ENCODE results near the gene HMGB4.

Gene HMGB4

DNA sequence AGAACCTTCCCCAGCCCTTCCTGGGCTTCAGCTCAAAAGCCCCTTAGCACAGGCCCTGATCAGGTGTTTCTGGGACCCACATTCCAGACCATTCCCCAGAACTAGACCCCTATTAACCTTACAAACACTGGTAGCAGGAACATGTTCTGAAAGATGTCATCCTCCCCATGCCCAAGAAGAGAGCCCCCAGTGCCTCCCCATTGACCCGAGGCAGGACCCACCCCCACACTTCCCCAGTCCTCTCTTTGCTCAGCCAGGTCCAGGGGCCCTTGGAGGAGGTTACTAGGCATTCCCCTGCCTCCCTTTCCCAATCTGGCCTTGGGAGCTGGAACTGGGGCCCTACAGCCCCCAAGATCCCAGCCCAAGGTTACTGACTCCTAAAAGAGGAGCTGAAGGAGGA, 38.9 kb upstream of the HMGB4 start:
- Histone ChIP-seq H3K79me2 (ENCODE audit: insufficient read depth, low read depth) (no peaks in the 10 kb centered on the region), H2AFZ (ENCODE audit: low read depth) (no peak overlapping the region), H3K4me2 (no peak overlapping the region), H4K20me1 (ENCODE audit: insufficient read depth) (no peaks in the 10 kb centered on the region), H3K27ac (no peak overlapping the region), H3K27me3 (ENCODE audit: insufficient read depth, low read depth) (no peaks in the 10 kb centered on the region; the same call in 1 of the 2 replicates), H3K4me1 (ENCODE audit: low read depth, poor library complexity, severe bottlenecking) (no peaks in the 10 kb centered on the region), H3K9ac (no peak overlapping the region), H3K36me3 (ENCODE audit: insufficient read depth) (no peaks in the 10 kb centered on the region), H3K4me3 (IDR thresholded peaks at IDR 0.05; ENCODE audit: insufficient read depth, low read depth, low read length) (no peak overlapping the region)
- TF ChIP-seq, protein P1, sequence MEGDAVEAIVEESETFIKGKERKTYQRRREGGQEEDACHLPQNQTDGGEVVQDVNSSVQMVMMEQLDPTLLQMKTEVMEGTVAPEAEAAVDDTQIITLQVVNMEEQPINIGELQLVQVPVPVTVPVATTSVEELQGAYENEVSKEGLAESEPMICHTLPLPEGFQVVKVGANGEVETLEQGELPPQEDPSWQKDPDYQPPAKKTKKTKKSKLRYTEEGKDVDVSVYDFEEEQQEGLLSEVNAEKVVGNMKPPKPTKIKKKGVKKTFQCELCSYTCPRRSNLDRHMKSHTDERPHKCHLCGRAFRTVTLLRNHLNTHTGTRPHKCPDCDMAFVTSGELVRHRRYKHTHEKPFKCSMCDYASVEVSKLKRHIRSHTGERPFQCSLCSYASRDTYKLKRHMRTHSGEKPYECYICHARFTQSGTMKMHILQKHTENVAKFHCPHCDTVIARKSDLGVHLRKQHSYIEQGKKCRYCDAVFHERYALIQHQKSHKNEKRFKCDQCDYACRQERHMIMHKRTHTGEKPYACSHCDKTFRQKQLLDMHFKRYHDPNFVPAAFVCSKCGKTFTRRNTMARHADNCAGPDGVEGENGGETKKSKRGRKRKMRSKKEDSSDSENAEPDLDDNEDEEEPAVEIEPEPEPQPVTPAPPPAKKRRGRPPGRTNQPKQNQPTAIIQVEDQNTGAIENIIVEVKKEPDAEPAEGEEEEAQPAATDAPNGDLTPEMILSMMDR (conservative IDR thresholded peaks at IDR 0.05; ENCODE audit: low read depth, low read length), result no peak

DNA sequence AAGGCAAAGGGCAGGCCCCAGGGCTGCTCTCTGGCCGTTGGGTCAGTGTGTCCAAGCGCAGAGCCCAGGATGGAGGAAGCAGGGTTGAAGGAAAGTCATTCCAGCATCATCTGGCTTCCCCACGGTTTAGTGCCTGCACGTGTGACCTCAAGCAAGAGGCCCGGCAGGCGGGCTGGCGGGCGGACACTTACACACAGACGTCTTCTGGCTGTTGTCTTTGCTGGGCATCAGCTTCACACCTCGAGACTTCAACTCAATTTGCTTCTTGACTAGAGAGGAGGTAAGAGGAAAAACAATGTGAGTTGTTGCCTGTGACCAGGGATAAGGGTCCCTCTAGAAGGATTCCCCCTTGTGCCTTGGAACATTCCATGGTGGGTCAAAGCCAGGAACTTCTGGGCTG, 38.4 kb upstream of the HMGB4 start:
- no peak overlapping the region for H3K4me2 ChIP-seq
- H3K79me2 ChIP-seq (ENCODE audit: insufficient read depth, low read depth), result no peaks in the 10 kb centered on the region
- H3K36me3 ChIP-seq (ENCODE audit: insufficient read depth), result no peaks in the 10 kb centered on the region
- H4K20me1 ChIP-seq (ENCODE audit: insufficient read depth), result no peaks in the 10 kb centered on the region
- no peak overlapping the region for H3K27ac ChIP-seq
- no peak overlapping the region for H3K9ac ChIP-seq
- no peak overlapping the region for H2AFZ ChIP-seq (ENCODE audit: low read depth)
- no peaks in the 10 kb centered on the region; the same call in 1 of the 2 replicates for H3K27me3 ChIP-seq (ENCODE audit: insufficient read depth, low read depth)
- no peak overlapping the region for H3K4me3 ChIP-seq (IDR thresholded peaks at IDR 0.05; ENCODE audit: insufficient read depth, low read depth, low read length)
- TF ChIP-seq, protein P1 (conservative IDR thresholded peaks at IDR 0.05; ENCODE audit: low read depth, low read length), result no peak
- no peaks in the 10 kb centered on the region for H3K4me1 ChIP-seq (ENCODE audit: low read depth, poor library complexity, severe bottlenecking)

DNA sequence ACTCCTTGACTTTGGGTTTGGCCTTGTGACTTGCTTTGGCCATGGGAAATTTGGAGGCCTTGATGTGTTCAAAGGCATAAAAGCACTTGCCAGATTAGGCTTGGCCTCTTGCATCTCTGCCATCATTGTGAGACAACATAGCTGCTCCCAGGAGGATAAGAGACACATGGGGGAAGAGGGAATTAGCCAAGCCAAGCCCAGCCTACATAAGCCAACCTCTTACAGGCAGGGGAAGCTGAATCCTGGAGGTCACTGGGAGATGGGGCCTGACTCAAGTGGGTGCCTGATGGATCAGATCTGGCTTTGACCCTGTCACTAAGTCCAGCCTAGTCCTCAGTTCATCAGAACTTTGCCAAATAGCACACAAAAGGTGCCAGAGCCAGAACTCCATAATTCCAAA, 37.6 kb upstream of the HMGB4 start:
- no peaks in the 10 kb centered on the region for H3K4me1 ChIP-seq (ENCODE audit: low read depth, poor library complexity, severe bottlenecking)
- no peak overlapping the region for H3K27ac ChIP-seq
- H3K79me2 ChIP-seq (ENCODE audit: insufficient read depth, low read depth), result no peaks in the 10 kb centered on the region
- H3K9ac ChIP-seq, result no peak overlapping the region
- H4K20me1 ChIP-seq (ENCODE audit: insufficient read depth), result no peaks in the 10 kb centered on the region
- no peak overlapping the region for H3K4me3 ChIP-seq (IDR thresholded peaks at IDR 0.05; ENCODE audit: insufficient read depth, low read depth, low read length)
- H2AFZ ChIP-seq (ENCODE audit: low read depth), result no peak overlapping the region
- TF ChIP-seq, protein P1 (conservative IDR thresholded peaks at IDR 0.05; ENCODE audit: low read depth, low read length), result no peak
- no peak overlapping the region for H3K4me2 ChIP-seq
- H3K36me3 ChIP-seq (ENCODE audit: insufficient read depth), result no peaks in the 10 kb centered on the region
- no peaks in the 10 kb centered on the region; the same call in 1 of the 2 replicates for H3K27me3 ChIP-seq (ENCODE audit: insufficient read depth, low read depth)

DNA sequence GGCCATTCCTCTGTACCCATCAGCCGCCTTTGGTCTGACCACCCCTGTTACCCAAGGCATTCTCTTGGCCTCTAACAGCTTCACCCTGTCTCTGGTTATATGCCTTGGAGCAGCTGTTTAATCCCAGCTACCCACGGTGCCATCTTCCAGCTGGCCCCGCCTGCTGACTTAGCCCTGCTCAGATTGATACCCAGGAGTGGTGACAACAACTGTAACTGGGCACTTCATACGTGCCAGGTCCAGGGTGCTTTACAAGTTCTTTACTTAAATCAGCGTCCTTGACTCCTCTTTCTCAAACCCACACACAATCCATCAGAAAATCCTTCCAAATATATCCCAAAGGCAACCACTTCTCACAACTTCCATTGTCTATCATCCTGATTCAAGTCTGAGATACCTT, 37.2 kb upstream of the HMGB4 start:
- TF ChIP-seq, protein P1 (conservative IDR thresholded peaks at IDR 0.05; ENCODE audit: low read depth, low read length), result no peak
- no peaks in the 10 kb centered on the region for H3K79me2 ChIP-seq (ENCODE audit: insufficient read depth, low read depth)

More for the DNA sequence above, 37.2 kb upstream of the HMGB4 start:
- H3K9ac ChIP-seq, result no peak overlapping the region
- H3K27me3 ChIP-seq (ENCODE audit: insufficient read depth, low read depth), result no peaks in the 10 kb centered on the region; the same call in 1 of the 2 replicates
- H4K20me1 ChIP-seq (ENCODE audit: insufficient read depth), result no peaks in the 10 kb centered on the region
- H3K27ac ChIP-seq, result no peak overlapping the region
- H2AFZ ChIP-seq (ENCODE audit: low read depth), result no peak overlapping the region
- H3K36me3 ChIP-seq (ENCODE audit: insufficient read depth), result no peaks in the 10 kb centered on the region
- H3K4me1 ChIP-seq (ENCODE audit: low read depth, poor library complexity, severe bottlenecking), result no peaks in the 10 kb centered on the region
- no peak overlapping the region for H3K4me2 ChIP-seq
- no peak overlapping the region for H3K4me3 ChIP-seq (IDR thresholded peaks at IDR 0.05; ENCODE audit: insufficient read depth, low read depth, low read length)
